GM21723 (cell line): Measurements from ENCODE around the gene ZNF425.
"Not testable (repeated sequence)": the region's sequence is repeated elsewhere in the genome, so short reads cannot be mapped to it uniquely, and the experiment has no call there.

ENCODE experiments used
- ATAC-seq: cut with Tn5 transposase; IDR thresholded peaks from one replicate; pipeline ENCODE4 v1.9.1; 2021; ENCODE audit warnings: mild to moderate bottlenecking, moderate library complexity; ENCODE audit not compliant: unreplicated experiment

Gene ZNF425

DNA sequence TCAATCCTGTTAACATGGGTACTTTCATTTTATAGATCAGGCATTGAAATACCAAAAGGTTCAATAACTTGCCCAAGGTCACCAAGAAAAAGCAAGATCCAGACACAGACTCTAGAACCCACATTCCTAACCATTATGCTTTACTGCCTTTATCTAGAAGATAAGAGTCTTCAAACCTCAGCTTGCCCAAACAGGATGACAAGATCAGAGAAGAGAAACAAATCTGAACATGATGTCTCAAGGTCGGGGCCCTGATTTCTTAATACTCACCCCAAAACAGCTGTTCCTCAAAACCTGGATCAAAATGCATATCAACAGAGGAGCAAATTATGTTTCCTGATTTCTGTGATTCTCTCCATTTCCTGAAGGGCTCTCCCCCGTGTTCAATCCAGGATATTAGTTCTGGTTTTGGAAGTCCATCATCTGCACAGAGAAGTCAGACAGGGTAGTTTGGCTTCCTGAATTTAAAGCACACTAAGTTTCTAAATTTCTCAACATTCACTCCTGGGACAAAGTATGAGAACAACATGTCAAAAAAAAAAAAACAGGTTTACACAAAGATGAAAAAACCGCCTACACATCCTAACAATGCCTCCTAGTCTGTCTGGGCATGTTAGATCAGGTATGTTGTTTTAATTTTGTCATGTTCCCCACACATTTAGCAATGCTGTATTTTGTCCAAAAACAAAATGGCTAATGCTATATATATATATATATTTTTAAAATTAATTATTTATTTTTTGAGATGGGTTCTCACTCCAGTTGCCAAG lies 51.8 kb downstream of the ZNF425 start:
- no peak for ATAC-seq

DNA sequence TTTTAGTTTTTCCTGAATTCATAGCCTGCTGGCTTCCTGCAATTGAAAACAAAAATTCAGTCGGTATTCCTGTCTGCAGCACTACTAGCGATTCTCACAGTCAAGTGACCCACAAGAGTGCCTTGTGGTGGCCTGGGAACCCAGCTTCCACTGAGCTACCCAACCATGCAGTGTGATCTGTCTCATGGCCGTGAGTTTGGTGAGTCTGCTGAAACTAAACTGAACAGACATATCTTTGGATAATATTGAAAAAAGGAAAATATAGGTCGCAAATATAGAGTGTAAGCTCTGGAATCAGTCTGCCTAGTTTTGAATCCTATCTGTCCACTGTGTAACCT lies 53.7 kb downstream of the ZNF425 start:
- no peak for ATAC-seq

DNA sequence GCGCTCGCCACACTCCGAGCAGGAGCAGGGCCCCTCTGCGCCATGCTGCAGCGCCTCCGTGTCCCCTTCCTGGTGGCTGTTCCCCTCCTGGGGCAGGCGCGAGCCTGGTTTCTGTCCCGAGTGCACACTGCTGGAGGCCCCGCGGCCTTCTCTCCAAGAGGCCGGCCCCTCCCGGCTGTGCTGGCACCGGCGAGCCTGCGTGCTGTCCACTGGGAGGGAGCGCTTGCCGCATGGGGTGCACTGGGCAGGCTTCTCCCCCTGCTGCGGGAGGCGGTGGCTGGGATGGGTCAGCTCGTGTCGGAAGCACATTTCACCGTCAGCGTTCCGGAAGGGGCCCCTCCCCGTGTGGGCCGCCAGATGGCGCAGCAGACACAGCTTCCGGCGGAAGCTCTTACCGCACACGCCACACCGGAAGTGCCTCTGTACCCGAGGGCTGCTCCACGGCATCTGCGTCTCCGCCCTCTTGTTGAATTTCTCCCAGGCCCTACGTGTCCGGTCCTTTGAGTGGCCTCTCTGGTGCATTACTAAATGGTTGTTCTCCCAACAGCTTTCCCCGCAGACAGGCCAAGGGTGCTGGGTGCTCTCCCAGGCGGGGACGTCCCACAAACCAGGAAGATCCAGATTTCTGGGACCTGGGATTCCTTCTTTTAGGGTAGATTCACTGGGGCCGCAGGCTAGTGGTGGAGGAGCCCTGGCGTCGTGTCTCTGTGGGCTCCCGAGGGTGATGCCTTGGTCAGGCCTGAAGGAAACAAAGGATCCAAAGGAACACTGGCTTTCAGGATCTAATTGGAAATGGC lies 54.3 kb downstream of the ZNF425 start:
- no peak for ATAC-seq

DNA sequence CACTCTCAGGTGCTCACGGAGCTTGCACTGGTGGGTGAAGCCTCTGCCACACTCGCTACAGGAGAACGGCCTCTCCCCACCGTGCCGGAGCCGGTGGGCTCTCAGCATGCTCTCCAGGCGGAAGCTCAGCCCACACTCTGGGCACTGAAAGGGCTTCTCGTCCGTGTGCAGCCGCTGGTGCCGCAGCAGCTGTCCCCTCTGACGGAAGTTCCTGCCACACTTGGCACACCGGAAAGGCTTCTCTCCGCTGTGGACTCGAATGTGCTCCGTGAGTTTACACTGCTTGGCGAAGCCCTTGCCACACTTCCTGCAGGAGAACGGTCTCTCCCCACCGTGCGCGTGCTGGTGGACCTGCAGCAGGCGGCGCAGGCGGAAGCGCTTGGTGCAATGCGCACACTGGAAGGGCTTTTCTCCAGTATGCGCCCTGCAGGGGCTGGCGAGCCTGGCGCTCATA lies 54.9 kb downstream of the ZNF425 start:
- ATAC-seq: no peak

DNA sequence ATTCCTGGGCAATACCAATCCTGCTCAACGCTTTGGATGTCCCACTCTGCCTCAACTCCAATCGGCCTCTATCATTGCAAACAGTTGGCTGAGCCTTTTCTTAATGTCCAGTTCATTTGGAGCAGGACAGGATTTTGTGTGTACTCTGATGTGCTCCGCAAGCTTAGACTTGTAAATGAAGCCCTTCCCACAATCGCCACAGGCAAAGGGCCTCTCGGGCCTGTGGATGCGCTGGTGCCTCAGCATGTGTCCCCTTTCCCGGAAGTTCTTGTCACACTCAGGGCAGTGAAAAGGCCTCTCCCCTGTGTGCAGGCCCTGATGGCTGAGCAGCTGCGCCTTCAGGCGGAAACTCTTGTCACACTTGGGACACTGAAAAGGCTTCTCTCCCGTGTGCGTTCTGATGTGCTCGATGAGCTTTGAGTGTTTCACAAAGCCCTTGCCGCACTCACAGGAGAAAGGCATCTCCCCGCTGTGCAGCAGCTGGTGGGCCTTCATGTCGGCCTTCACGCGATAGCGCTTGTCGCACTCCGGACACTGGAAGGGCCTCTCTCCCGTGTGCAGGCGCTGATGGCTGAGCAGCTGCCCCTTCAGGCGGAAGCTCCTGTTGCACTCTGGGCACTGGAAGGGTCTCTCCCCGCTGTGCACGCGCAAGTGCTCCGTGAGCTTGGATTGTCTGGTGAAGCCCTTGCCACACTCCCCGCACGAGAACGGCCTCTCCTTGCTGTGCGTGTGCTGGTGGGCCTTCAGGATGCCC lies 55.6 kb downstream of the ZNF425 start:
- no peak for ATAC-seq

DNA sequence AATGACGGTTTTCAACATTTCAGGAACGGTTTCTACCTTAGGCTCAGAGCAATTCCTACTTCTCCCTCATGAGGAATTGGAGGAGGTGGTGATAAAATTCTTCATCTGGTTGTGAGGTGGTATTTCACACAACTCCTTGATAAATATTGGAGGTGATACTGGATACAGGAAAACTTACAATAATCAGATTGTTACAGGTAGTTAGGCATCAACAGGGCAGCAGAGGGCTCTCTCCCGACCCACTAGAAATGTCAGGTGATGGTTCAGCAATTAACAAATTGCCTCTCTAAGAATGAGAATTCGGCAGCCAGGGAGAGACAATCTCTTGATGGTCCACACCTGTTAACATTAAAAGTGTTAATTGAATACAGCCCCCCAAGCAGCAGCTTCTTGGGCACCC lies 58.3 kb downstream of the ZNF425 start:
- no peak for ATAC-seq

DNA sequence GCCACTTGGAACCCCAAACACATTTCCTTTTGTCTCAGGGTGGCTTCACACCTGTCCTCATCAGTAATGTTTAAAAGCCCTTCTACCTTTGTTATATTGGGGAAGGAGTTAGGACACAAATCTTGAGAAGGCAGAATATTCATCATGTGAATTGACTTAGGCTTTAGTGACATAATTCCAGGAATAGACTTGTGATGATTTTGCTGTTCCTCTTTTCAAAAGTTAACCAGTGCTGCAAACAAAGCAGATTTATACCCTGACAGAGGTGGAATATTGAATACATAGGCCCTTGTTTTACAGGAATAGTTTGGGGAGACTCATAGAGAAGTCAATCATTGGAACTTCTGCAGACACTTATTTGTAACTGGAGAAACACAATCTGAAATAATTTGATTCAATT lies 62.6 kb downstream of the ZNF425 start:
- ATAC-seq: no peak

DNA sequence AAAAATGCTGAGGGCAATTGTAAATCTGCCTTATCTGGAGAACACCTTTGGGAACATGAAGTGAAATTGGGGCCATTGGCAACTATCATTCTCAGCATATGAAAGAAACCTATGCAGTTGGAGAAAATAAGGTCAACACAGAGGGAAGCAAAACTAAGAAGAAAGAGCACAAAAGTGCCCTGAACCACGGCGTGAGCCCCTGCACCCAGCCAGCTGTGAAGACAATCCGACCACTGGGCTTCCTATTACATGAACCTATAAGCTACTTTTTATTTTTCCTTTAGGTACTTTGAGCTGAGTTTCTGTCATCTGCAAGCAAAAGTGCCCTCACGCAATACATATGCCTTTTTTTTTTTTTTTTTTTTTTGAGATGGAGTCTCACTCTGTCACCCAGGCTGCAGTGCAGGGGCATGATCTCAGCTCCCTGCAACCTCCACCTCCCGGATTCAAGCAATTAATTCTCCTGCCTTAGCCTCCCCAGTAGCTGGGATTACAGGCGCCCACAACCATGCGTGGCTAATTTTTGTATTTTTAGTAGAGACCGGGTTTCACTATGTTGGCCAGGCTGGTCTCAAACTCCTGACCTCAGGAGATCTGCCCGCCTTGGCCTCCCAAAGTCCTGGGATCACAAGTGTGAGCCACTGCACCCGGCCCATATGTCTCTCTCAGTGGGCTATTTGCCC lies 63.8 kb downstream of the ZNF425 start:
- not testable (repeated sequence) for ATAC-seq

DNA sequence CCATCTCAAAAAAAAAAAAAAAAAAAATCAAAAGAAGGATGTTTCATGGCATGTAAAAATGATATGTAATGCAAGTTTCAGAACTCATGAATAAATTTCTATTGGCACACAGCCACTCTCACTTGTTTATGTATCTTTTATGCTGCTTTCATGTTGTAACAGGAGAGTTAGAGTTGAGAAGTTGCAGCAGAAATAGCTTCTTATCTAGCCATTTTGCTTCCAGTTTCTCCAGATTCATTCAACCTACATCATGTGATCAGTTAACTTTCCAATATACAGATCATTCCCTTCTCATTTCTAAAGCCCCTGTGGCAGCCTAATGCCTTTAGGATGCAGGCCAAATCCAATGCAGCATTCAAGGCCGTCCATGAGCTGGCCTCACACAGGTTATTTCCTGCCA lies 66.0 kb downstream of the ZNF425 start:
- no peak for ATAC-seq

DNA sequence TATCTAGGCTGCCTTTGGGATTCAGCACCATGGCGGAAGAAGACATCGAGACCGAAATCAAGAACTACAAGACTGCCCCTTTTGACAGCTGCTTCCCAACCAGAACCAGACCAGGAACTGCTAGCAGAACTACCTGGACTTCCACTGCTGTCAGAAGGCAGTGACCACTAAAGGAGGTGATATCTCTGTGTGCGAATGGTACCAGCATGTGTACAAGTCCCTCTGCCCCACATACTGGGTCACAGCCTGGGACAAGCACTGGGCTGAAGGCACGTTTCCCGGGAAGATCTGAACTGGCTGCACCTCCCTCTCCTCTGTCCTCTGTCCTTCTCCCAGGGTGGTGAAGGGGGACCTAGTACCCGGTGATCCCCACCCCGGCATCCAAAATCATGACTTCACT lies 72.2 kb downstream of the ZNF425 start:
- ATAC-seq: no peak

DNA sequence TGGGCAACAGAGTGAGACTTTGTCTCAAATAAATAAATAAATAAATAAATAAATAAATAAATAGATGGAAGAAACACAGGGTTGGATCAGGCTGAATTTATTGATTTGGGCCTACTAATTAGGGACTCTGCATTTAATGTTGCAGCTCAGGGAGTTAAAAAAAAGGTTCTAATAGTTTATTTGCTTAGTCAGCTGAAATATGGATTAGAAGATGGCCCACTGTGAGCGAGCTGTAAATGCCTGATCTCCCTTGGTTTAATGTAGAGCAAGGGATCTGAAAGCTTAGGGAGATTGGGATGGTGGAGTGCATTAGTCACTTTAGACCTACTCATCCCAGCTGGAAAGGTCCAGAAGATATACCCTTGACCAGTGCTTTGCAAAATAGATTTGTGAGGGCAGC lies 72.7 kb downstream of the ZNF425 start:
- no peak for ATAC-seq
